ENCODE results near the gene NCAPG2. TPM values are rescaled to one million over a fixed set of nuclear protein-coding genes. Genes with fewer than 3 reads are reported as not detected.

NCAPG2 gene
- polyA plus RNA-seq, 1 of the 3 experiments (the other 2 are of a cell fraction) = 25.0 TPM

DNA sequence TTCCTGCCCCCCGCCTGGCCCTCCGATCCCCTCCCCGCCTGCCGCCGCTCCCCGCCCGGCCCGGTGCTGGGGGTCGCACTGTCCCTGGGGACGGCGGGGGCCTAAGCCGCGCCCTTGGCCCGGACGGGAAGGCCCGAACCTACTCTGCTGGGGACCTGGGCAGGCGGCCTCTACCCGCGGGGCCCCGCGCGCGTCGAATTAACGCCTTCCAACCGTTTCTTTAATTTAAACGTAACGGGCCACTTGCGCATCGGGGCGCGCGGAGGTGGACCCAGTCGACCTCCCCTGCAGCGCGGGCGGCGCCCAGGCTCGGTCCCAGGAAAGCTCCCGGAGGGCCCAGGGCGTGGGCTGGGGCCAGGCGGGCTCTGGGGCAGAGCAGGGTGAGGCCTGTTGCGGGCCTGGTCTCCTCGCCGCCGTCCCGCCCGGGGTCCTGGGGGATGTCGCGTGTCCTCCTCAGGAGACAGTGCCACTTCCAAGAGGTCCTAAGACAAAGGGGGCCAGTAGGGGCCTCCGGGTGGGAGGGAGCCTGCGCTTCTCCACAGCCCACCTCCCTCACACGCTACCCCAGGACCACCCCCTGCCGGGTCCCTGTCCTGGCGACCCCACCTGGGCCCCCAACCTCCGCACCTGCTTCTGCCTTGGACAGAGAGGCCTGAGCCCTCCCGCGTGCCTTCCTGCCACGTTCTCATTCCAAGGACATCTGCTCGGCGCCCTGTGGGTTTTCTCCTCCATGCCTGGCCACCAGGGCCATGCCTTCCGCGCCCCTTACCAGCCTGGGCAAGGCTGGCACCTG, 116.3 kb downstream of the NCAPG2 start:
- Histone ChIP-seq H3K9me3 (no peaks in the 10 kb centered on the region), H4K20me1 (ENCODE audit: insufficient read depth) (no peaks in the 10 kb centered on the region), H3K4me1 (ENCODE audit: control insufficient read depth in 1 of 2, insufficient read depth in 2 of 2, low read depth in 1 of 2, low read length in 1 of 2) (peaks cover 0 to 31% of the 10 kb centered on the region in 2 experiments; a peak in 2 of 4 replicates), H3K27me3 (ENCODE audit: insufficient read depth) (no peaks in the 10 kb centered on the region; the same call in 1 of the 2 replicates), H3F3A (replicated peaks; ENCODE audit: insufficient read depth) (no peaks in the 10 kb centered on the region), H3K79me2 (ENCODE audit: insufficient read depth) (no peaks in the 10 kb centered on the region), H3K36me3 (replicated peaks in 1 of 2; ENCODE audit: control insufficient read depth in 1 of 2, insufficient read depth in 2 of 2, low read length in 1 of 2) (no peaks in the 10 kb centered on the region), H3K4me2 (peak overlapping the region; percentile 65), H3K9ac (no peak overlapping the region), H2AFZ (ENCODE audit: low read depth) (no peak overlapping the region), H3K27ac (ENCODE audit: low read depth in 2 of 2, low read length in 1 of 2) (no peak overlapping the region; a peak in 1 of 4 replicates), H3K4me3 (ENCODE audit: low read depth in 2 of 2, low read length in 1 of 2) (peak overlapping the region in 1 of 2 experiments; percentile 34; a peak in 1 of 4 replicates), H3K9me2 (no peaks in the 10 kb centered on the region)
- no peak for DNase-seq
- TF ChIP-seq, protein P1, sequence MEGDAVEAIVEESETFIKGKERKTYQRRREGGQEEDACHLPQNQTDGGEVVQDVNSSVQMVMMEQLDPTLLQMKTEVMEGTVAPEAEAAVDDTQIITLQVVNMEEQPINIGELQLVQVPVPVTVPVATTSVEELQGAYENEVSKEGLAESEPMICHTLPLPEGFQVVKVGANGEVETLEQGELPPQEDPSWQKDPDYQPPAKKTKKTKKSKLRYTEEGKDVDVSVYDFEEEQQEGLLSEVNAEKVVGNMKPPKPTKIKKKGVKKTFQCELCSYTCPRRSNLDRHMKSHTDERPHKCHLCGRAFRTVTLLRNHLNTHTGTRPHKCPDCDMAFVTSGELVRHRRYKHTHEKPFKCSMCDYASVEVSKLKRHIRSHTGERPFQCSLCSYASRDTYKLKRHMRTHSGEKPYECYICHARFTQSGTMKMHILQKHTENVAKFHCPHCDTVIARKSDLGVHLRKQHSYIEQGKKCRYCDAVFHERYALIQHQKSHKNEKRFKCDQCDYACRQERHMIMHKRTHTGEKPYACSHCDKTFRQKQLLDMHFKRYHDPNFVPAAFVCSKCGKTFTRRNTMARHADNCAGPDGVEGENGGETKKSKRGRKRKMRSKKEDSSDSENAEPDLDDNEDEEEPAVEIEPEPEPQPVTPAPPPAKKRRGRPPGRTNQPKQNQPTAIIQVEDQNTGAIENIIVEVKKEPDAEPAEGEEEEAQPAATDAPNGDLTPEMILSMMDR (IDR thresholded peaks at IDR 0.05) = no peak
- TF ChIP-seq YY1 (IDR thresholded peaks at IDR 0.05; ENCODE audit: low read depth) (no peak), RFX5 (IDR thresholded peaks at IDR 0.05; ENCODE audit: low read length) (no peak), RAD21 (IDR thresholded peaks at IDR 0.05; ENCODE audit: low read length) (no peak)
- 59% methylated on average over 54 of the region's 63 CpGs for WGBS (ENCODE audit: low lambda C conversion rate)
- ChIA-PET CTCF (interaction anchor here (0.5 kb wide), 1 partner anchor 175 kb away, joined by 3 read pairs; no protein-coding TSS in a partner anchor), POLR2A (interaction anchor here (0.7 to 1.0 kb wide), 3 partner anchors 13 to 241 kb away, joined by 3 to 5 read pairs (median 3); partner anchors contain the start of gene ESYT2)

DNA sequence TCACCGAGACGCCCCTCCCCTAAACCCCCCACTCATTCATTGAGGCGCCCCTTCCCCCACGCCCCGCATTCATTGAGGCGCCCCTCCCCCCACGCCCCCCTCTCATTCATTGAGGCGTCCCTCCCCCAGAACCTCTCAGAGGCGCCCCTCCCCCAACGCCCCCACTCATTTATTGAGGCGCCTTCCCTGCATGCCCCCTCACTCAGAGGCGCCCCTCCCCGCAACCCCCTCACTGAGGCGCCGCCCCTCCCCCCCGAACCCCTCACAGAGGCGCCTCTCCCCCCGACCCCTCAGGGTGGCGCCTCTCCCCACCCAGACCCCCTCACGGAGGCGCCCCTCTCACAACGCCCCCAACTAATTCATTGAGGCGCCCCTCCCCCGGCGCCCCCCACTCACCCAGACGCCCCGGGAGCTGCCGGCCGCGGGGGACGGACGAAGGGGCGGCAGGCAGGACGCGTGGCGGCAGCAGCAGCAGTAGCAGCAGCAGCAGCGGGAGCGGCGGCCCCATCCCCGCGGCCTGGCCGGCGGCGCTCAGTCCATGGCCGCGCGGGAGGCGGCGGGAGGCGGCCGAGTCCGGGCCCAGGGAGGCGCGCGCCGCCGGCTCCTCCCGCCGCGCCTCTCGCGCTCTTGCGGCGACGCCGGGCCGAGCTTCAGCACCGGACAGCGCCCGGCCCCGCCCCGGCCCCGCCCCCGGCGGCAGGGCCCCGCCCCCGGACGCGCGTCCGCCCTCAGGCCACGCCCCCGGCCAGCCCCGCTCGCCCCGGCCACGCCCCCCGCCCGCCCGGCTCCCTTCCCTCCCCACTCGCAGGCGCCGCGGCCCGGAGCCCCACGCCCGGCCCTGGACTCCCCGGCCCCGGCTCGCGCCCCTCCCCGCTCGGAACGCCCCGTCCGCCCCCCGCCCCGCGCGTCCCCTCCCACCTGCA, 117.2 kb downstream of the NCAPG2 start, which contains the start of gene PTPRN2:
PTPRN2 (minus strand) TSS at position 662 of the 923 bp plus-strand sequence.
- H3K79me2 ChIP-seq (ENCODE audit: insufficient read depth) = no peaks in the 10 kb centered on the region
- peak; percentile 100 for DNase-seq
- ChIA-PET CTCF (interaction anchor here (0.5 to 1.5 kb wide), 2 partner anchors 15 to 174 kb away, joined by 3 to 4 read pairs; no protein-coding TSS in a partner anchor), POLR2A (interaction anchor here (0.7 to 1.0 kb wide), 3 partner anchors 14 to 242 kb away, joined by 3 to 5 read pairs (median 3); partner anchors contain the start of gene ESYT2)
- H3K4me1 ChIP-seq (ENCODE audit: control insufficient read depth in 1 of 2, insufficient read depth in 2 of 2, low read depth in 1 of 2, low read length in 1 of 2) = peaks cover 0 to 34% of the 10 kb centered on the region in 2 experiments; a peak in 2 of 4 replicates
- H3K27me3 ChIP-seq (ENCODE audit: insufficient read depth) = no peaks in the 10 kb centered on the region; the same call in 1 of the 2 replicates
- no peaks in the 10 kb centered on the region for H3F3A ChIP-seq (replicated peaks; ENCODE audit: insufficient read depth)
- no peaks in the 10 kb centered on the region for H3K9me3 ChIP-seq
- peak within 1 kb of the TSS; percentile 53 to 59; a peak in 3 of 4 replicates for H3K4me3 ChIP-seq (ENCODE audit: low read depth in 2 of 2, low read length in 1 of 2)
- no peak within 1 kb of the TSS for H2AFZ ChIP-seq (ENCODE audit: low read depth)
- peak within 1 kb of the TSS; percentile 71 for H3K4me2 ChIP-seq
- H4K20me1 ChIP-seq (ENCODE audit: insufficient read depth) = no peaks in the 10 kb centered on the region
- 3% methylated on average over 43 of the region's 110 CpGs for WGBS (ENCODE audit: low lambda C conversion rate)
- no peaks in the 10 kb centered on the region for H3K9me2 ChIP-seq
- TF ChIP-seq, protein P2, sequence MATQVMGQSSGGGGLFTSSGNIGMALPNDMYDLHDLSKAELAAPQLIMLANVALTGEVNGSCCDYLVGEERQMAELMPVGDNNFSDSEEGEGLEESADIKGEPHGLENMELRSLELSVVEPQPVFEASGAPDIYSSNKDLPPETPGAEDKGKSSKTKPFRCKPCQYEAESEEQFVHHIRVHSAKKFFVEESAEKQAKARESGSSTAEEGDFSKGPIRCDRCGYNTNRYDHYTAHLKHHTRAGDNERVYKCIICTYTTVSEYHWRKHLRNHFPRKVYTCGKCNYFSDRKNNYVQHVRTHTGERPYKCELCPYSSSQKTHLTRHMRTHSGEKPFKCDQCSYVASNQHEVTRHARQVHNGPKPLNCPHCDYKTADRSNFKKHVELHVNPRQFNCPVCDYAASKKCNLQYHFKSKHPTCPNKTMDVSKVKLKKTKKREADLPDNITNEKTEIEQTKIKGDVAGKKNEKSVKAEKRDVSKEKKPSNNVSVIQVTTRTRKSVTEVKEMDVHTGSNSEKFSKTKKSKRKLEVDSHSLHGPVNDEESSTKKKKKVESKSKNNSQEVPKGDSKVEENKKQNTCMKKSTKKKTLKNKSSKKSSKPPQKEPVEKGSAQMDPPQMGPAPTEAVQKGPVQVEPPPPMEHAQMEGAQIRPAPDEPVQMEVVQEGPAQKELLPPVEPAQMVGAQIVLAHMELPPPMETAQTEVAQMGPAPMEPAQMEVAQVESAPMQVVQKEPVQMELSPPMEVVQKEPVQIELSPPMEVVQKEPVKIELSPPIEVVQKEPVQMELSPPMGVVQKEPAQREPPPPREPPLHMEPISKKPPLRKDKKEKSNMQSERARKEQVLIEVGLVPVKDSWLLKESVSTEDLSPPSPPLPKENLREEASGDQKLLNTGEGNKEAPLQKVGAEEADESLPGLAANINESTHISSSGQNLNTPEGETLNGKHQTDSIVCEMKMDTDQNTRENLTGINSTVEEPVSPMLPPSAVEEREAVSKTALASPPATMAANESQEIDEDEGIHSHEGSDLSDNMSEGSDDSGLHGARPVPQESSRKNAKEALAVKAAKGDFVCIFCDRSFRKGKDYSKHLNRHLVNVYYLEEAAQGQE (IDR thresholded peaks at IDR 0.05; ENCODE audit: low read depth, low read length) = peak; percentile 94
- TF ChIP-seq MXI1 (IDR thresholded peaks at IDR 0.05; ENCODE audit: low read depth, low read length) = 0 out of 2 replicates have a peak, but pooled peaks have one; percentile 28
- no peak for TF ChIP-seq CHD2 (IDR thresholded peaks at IDR 0.05; ENCODE audit: low read length, partially characterized antibody)
- H3K27ac ChIP-seq (ENCODE audit: low read depth in 2 of 2, low read length in 1 of 2) = peak within 1 kb of the TSS in 1 of 2 experiments; percentile 36; a peak in 1 of 4 replicates
- no peaks in the 10 kb centered on the region for H3K36me3 ChIP-seq (replicated peaks in 1 of 2; ENCODE audit: control insufficient read depth in 1 of 2, insufficient read depth in 2 of 2, low read length in 1 of 2)
- H3K9ac ChIP-seq = no peak within 1 kb of the TSS

Measured in SK-N-SH (cell line).